Erythroblast (primary cell): ENCODE measurements around the gene SETDB1.

Experiments
- GATA1 ChIP-seq: IDR thresholded peaks from 2 replicates; pipeline ENCODE4 v1.6.1; 2011; ENCODE audit warnings: low read depth, mild to moderate bottlenecking, control low read depth, low read length, moderate library complexity
- POLR2A ChIP-seq: IDR thresholded peaks from 2 replicates; pipeline ENCODE4 v1.6.1; 2011; ENCODE audit warnings: mild to moderate bottlenecking, low read length

DNA sequence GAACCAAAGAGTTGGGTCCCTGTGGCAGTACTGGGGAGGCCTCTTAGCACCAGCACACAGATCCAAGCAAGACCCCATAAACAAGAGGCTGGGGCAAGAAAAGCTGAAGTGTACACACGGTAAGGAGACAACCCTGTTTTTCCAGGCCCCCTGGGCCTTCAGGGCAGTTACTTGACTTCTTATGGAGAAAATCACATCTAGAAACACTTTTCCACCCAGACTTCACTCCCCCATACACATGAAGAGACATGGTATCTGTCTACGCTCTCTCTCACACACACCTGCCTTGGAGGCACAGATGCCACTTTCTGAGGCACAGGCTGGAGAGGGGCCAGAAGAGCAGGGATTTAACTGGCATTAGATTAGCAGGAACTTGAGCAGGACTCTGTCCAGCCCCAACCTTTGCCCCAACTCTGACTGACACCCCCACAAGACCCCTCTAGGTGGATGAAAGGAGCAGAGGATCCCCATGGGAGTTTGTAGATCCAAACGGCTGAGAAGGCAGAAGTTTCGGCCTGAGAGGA lies 46.3 kb downstream of the SETDB1 start:
- TF ChIP-seq POLR2A (no peak), GATA1 (no peak)
